H9 (cell line): Measurements from ENCODE around the gene FBXL14. TPM values are rescaled to one million over a fixed set of nuclear protein-coding genes. Genes with fewer than 3 reads are reported as not detected.

Experiments
- DNase-seq: peaks from one replicate; pipeline ENCODE4 v3.0.0-alpha.2; 2017
- H2AFZ ChIP-seq: one replicate; pipeline ENCODE4 v1.6.1; 2013; ENCODE audit warnings: mild to moderate bottlenecking, low read length, control low read depth, moderate library complexity
- H2AK5ac ChIP-seq: 2 replicates; pipeline ENCODE4 v1.6.1; 2013; ENCODE audit warnings: low read length, control low read depth, mixed read lengths; ENCODE audit not compliant: insufficient read length
- H2BK120ac ChIP-seq: one replicate; pipeline ENCODE4 v1.6.1; 2013; ENCODE audit warnings: low read depth, mild to moderate bottlenecking, low read length, control low read depth, inconsistent platforms; ENCODE audit not compliant: poor library complexity, severe bottlenecking
- H2BK12ac ChIP-seq: 2 replicates; pipeline ENCODE4 v1.6.1; 2013; ENCODE audit warnings: low read length, control low read depth, mixed read lengths, low read depth; ENCODE audit not compliant: insufficient read length
- H2BK15ac ChIP-seq: 2 replicates; pipeline ENCODE4 v1.6.1; 2013; ENCODE audit warnings: low read depth, low read length, control low read depth
- H2BK20ac ChIP-seq: one replicate; pipeline ENCODE4 v1.6.1; 2013; ENCODE audit warnings: low read depth, mild to moderate bottlenecking, low read length, control low read depth, inconsistent platforms; ENCODE audit not compliant: poor library complexity, severe bottlenecking
- H2BK5ac ChIP-seq: 2 replicates; pipeline ENCODE4 v1.6.1; 2013; ENCODE audit warnings: low read length, control low read depth, mixed read lengths; ENCODE audit not compliant: insufficient read length
- H3K14ac ChIP-seq: 2 replicates; pipeline ENCODE4 v1.6.1; 2013; ENCODE audit warnings: low read length, control low read depth; ENCODE audit not compliant: insufficient read depth
- H3K18ac ChIP-seq: 2 replicates; pipeline ENCODE4 v1.6.1; 2013; ENCODE audit warnings: low read depth, mild to moderate bottlenecking, mixed read lengths, low read length, control low read depth; ENCODE audit not compliant: insufficient read length
- H3K23ac ChIP-seq: 2 replicates; pipeline ENCODE4 v1.6.1; 2013; ENCODE audit warnings: low read length, control low read depth, mixed read lengths, low read depth; ENCODE audit not compliant: insufficient read length
- H3K23me2 ChIP-seq: 2 replicates; pipeline ENCODE4 v1.6.1; 2013; ENCODE audit warnings: low read depth, mild to moderate bottlenecking, mixed read lengths, low read length, control low read depth; ENCODE audit not compliant: insufficient read length, poor library complexity, severe bottlenecking
- H3K27ac ChIP-seq: 2 replicates; pipeline ENCODE4 v1.5.1; 2013; ENCODE audit warnings: low read length, control low read depth, mixed read lengths, low read depth; ENCODE audit not compliant: insufficient read length
- H3K27me3 ChIP-seq: 2 replicates; pipeline ENCODE4 v1.6.1; 2013; ENCODE audit warnings: low read length, control low read depth, inconsistent platforms; ENCODE audit not compliant: insufficient read depth
- H3K4ac ChIP-seq: 2 replicates; pipeline ENCODE4 v1.6.1; 2013; ENCODE audit warnings: low read depth, mild to moderate bottlenecking, control low read depth, inconsistent platforms, low read length, moderate library complexity
- H3K4me1 ChIP-seq: 2 replicates; pipeline ENCODE4 v1.6.1; 2013; ENCODE audit warnings: low read length, control low read depth, inconsistent platforms; ENCODE audit not compliant: insufficient read depth
- H3K4me2 ChIP-seq: 2 replicates; pipeline ENCODE4 v1.6.1; 2013; ENCODE audit warnings: low read length, control low read depth, mixed read lengths; ENCODE audit not compliant: insufficient read length, insufficient read depth
- H3K56ac ChIP-seq: 2 replicates; pipeline ENCODE4 v1.6.1; 2013; ENCODE audit warnings: low read depth, mild to moderate bottlenecking, mixed read lengths, low read length, control low read depth; ENCODE audit not compliant: insufficient read length
- H3K79me1 ChIP-seq: 2 replicates; pipeline ENCODE4 v1.6.1; 2013; ENCODE audit warnings: low read depth, mild to moderate bottlenecking, moderate library complexity, low read length, control low read depth, inconsistent platforms; ENCODE audit not compliant: insufficient read depth, poor library complexity, severe bottlenecking
- H3K79me2 ChIP-seq: 2 replicates; pipeline ENCODE4 v1.6.1; 2013; ENCODE audit warnings: low read length, control low read depth, inconsistent platforms; ENCODE audit not compliant: insufficient read depth
- H3K9ac ChIP-seq: 2 replicates; pipeline ENCODE4 v1.6.1; 2013; ENCODE audit warnings: low read length, control low read depth, mixed read lengths; ENCODE audit not compliant: insufficient read length; ENCODE audit errors: extremely low read depth
- H3K9me3 ChIP-seq: one replicate; pipeline ENCODE4 v1.6.1; 2013; ENCODE audit warnings: low read depth, low read length, inconsistent platforms; ENCODE audit not compliant: control insufficient read depth
- H3T11ph ChIP-seq: one replicate; pipeline ENCODE4 v1.6.1; 2013; ENCODE audit warnings: mild to moderate bottlenecking, low read length, control low read depth, inconsistent platforms
- H4K20me1 ChIP-seq: one replicate; pipeline ENCODE4 v1.6.1; 2013; ENCODE audit not compliant: control insufficient read depth, insufficient read length, insufficient read depth
- H4K5ac ChIP-seq: 2 replicates; pipeline ENCODE4 v1.6.1; 2013; ENCODE audit warnings: low read depth, mild to moderate bottlenecking, mixed read lengths, low read length, control low read depth; ENCODE audit not compliant: insufficient read length
- H4K8ac ChIP-seq: replicated peaks from 2 replicates; pipeline ENCODE4 v1.6.1; 2013; ENCODE audit warnings: low read length, control low read depth, mixed read lengths, low read depth; ENCODE audit not compliant: insufficient read length
- H4K91ac ChIP-seq: 2 replicates; pipeline ENCODE4 v1.6.1; 2013; ENCODE audit warnings: low read depth, mild to moderate bottlenecking, moderate library complexity, mixed read lengths, low read length, control low read depth; ENCODE audit not compliant: insufficient read length
- H3K27ac Mint-ChIP-seq, 3 experiments: 2 replicates in 2 of 3; 3 replicates in 1 of 3; pipeline ENCODE4 v1.8.0; 2020 to 2021; ENCODE audit warnings: mixed read lengths in 3 of 3, mild to moderate bottlenecking in 1 of 3, moderate library complexity in 1 of 3
- H3K27me3 Mint-ChIP-seq: 2 replicates; pipeline ENCODE4 v1.8.0; 2021; ENCODE audit warnings: low read depth, mild to moderate bottlenecking, moderate library complexity, mixed read lengths
- H3K36me3 Mint-ChIP-seq, 3 experiments: 2 replicates in 2 of 3; 3 replicates in 1 of 3; pipeline ENCODE4 v1.8.0; 2020 to 2021; ENCODE audit warnings: low read depth in 3 of 3, mixed read lengths in 3 of 3; ENCODE audit not compliant: insufficient read depth in 1 of 3
- H3K4me1 Mint-ChIP-seq, 2 experiments: 2 replicates each; pipeline ENCODE4 v1.8.0; 2020; ENCODE audit warnings: mixed read lengths in 2 of 2
- H3K4me3 Mint-ChIP-seq, 2 experiments: 2 replicates in 1 of 2; 3 replicates in 1 of 2; pipeline ENCODE4 v1.8.0; 2020 to 2021; ENCODE audit warnings: mild to moderate bottlenecking in 2 of 2, mixed read lengths in 2 of 2, moderate library complexity in 1 of 2
- H3K9me3 Mint-ChIP-seq, 2 experiments: 2 replicates in 1 of 2; 3 replicates in 1 of 2; pipeline ENCODE4 v1.8.0; 2020; ENCODE audit warnings: mild to moderate bottlenecking in 2 of 2, mixed read lengths in 2 of 2, moderate library complexity in 1 of 2
- CTCF ChIP-seq: fragments of 200-600 bp; sonication (generic); conservative IDR thresholded peaks from 3 replicates; pipeline ENCODE4 v1.8.0; 2021; ENCODE audit warnings: antibody characterized with exemption, mild to moderate bottlenecking
- WGBS: extraction: QIAGEN DNeasy Blood & Tissue Kit; methylation state at CpG from one replicate; pipeline ENCODE4 v1.1.7; 2013; ENCODE audit warnings: missing lambda C conversion rate, low lambda C conversion rate, mixed read lengths; ENCODE audit not compliant: insufficient read length; ENCODE audit errors: extremely low coverage; 5-methylcytosine and 5-hydroxymethylcytosine counted together
- total RNA-seq: library from RNA; stranded (reverse); gene quantifications from 2 replicates; pipeline ENCODE4 v1.2.1, GENCODE V29; 2021

Gene FBXL14
- total RNA-seq, 1 experiment from 2014 or later, result 15.6 TPM

- H3K9ac ChIP-seq, result no peak within 1 kb of the TSS
- H4K8ac ChIP-seq, result no peak within 1 kb of the TSS
- no peaks in the 10 kb centered on the region for H4K20me1 ChIP-seq
- peaks cover 14% of the 10 kb centered on the region for H3K23me2 ChIP-seq
- no peak within 1 kb of the TSS for H2BK5ac ChIP-seq
- Mint-ChIP-seq H3K36me3 (peaks cover 0 to 1% (median 0%) of the 10 kb centered on the region in 3 experiments; a peak in 1 of 7 replicates), H3K9me3 (peaks cover 0 to 4% of the 10 kb centered on the region in 2 experiments; a peak in 1 of 5 replicates), H3K4me3 (peak within 1 kb of the TSS; percentile 60 to 86), H3K4me1 (peaks cover 47 to 58% of the 10 kb centered on the region in 2 experiments), H3K27me3 (peaks cover 80% of the 10 kb centered on the region), H3K27ac (peak within 1 kb of the TSS in 1 of 3 experiments; percentile 59; a peak in 1 of 7 replicates)
- H2BK120ac ChIP-seq, result no peak within 1 kb of the TSS
- peak within 1 kb of the TSS; percentile 65 for H3K4me2 ChIP-seq
- no peak within 1 kb of the TSS for H2AFZ ChIP-seq
- no peak within 1 kb of the TSS for H3K27ac ChIP-seq
- peaks cover 32% of the 10 kb centered on the region; the same call in 1 of the 2 replicates for H3K27me3 ChIP-seq
- no peak within 1 kb of the TSS for H2BK20ac ChIP-seq
- H3K18ac ChIP-seq, result no peak within 1 kb of the TSS
- no peak within 1 kb of the TSS for H2BK15ac ChIP-seq
- H4K91ac ChIP-seq, result no peak within 1 kb of the TSS
- H3K23ac ChIP-seq, result no peak within 1 kb of the TSS
- H3K56ac ChIP-seq, result no peak within 1 kb of the TSS
- H3K79me2 ChIP-seq, result no peaks in the 10 kb centered on the region
- no peak within 1 kb of the TSS for H3T11ph ChIP-seq
- no CpG with 5 or more reads among the region's 17 CpGs for WGBS
- H3K9me3 ChIP-seq, result no peaks in the 10 kb centered on the region
- H4K5ac ChIP-seq, result no peak within 1 kb of the TSS
- no peak for DNase-seq
- H2BK12ac ChIP-seq, result no peak within 1 kb of the TSS
- H2AK5ac ChIP-seq, result no peak within 1 kb of the TSS
- no peaks in the 10 kb centered on the region for H3K79me1 ChIP-seq
- no peak within 1 kb of the TSS; the same call in 1 of the 2 replicates for H3K14ac ChIP-seq
- no peak for TF ChIP-seq CTCF
- no peak within 1 kb of the TSS for H3K4ac ChIP-seq
- peaks cover 4% of the 10 kb centered on the region for H3K4me1 ChIP-seq
These were observed 34.4 kb upstream of the FBXL14 start, which contains the start of gene WNT5B for GRCh38 chr12:1628666-1629337. Gene WNT5B, plus strand, starts transcription at chr12:1629231. Its CDS starts 2,124 bp downstream, at chr12:1631355.
